AG09309 (cell line): ENCODE results near the gene AP4S1.
"Not testable (repeated sequence)": the region's sequence is repeated elsewhere in the genome, so short reads cannot be mapped to it uniquely, and the experiment has no call there.

Experiments
- DNase-seq: peaks from one replicate; pipeline ENCODE4 v3.0.0-alpha.2; 2010; ENCODE audit warnings: low read depth
- H3K4me3 ChIP-seq: 2 replicates; pipeline ENCODE4 v1.5.1; 2011; ENCODE audit warnings: mild to moderate bottlenecking, low read depth, low read length, moderate library complexity; ENCODE audit not compliant: control insufficient read depth
- TF ChIP-seq, protein P1 (sequence below): IDR thresholded peaks from 2 replicates; pipeline ENCODE4 v1.5.1; 2011; ENCODE audit warnings: mild to moderate bottlenecking, low read depth, low read length, inconsistent platforms; ENCODE audit not compliant: insufficient read depth, control insufficient read depth; ENCODE audit errors: missing control alignments

AP4S1 gene

GRCh38 chr14:31038521-31039166 is 13.2 kb downstream of the AP4S1 start:
- no peak overlapping the region for H3K4me3 ChIP-seq
- DNase-seq, result no peak
- TF ChIP-seq, protein P1, sequence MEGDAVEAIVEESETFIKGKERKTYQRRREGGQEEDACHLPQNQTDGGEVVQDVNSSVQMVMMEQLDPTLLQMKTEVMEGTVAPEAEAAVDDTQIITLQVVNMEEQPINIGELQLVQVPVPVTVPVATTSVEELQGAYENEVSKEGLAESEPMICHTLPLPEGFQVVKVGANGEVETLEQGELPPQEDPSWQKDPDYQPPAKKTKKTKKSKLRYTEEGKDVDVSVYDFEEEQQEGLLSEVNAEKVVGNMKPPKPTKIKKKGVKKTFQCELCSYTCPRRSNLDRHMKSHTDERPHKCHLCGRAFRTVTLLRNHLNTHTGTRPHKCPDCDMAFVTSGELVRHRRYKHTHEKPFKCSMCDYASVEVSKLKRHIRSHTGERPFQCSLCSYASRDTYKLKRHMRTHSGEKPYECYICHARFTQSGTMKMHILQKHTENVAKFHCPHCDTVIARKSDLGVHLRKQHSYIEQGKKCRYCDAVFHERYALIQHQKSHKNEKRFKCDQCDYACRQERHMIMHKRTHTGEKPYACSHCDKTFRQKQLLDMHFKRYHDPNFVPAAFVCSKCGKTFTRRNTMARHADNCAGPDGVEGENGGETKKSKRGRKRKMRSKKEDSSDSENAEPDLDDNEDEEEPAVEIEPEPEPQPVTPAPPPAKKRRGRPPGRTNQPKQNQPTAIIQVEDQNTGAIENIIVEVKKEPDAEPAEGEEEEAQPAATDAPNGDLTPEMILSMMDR, result no peak

GRCh38 chr14:31042300-31042699 is 16.9 kb downstream of the AP4S1 start:
- no peak overlapping the region for H3K4me3 ChIP-seq
- TF ChIP-seq, protein P1, result no peak
- DNase-seq, result no peak

GRCh38 chr14:31042893-31043292 is 17.4 kb downstream of the AP4S1 start:
- DNase-seq, H3K4me3 ChIP-seq: not testable (repeated sequence)

DNA sequence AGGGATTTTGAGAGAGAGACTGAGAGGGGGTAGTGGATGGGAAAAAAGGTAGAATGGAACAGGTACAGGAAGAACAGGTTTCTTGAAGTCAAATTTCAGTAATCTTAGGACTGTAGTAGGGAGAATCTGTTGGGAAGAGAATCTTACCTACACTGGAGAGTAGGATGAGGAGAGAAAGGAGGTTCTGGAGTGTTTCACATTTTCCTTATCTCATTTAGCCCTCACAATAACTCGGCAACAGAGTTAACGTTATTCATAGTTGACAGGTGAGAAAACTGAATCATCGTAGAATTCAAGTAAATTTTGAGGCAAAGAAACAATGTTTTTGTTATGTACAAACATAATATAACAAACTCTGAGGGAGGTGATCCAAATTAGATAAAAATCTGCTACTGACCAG is 17.9 kb downstream of the AP4S1 start:
- TF ChIP-seq, protein P1, result no peak
- DNase-seq, result no peak
- H3K4me3 ChIP-seq, result no peak overlapping the region

- DNase-seq, result no peak
- TF ChIP-seq, protein P1, result no peak
- H3K4me3 ChIP-seq, result no peak overlapping the region
Measured at GRCh38 chr14:31045501-31046080, 20.1 kb downstream of the AP4S1 start.

DNA sequence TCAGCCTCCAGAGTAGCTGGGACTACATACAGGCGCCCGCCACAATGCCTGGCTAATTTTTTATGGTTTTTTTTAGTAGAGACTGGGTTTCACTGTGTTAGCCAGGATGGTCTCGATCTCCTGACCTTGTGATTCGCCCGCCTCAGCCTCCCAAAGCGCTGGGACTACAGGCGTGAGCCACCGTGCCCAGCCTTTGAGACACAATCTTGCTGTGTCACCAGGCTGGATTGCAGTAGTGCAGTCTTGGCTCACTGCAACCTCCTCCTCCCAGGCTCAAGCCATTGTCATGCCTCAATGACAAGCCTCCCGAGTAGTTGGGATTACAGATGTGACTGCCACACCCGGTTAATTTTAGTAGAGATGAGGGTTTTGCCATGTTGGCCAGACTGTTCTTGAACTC is 22.1 kb downstream of the AP4S1 start:
- no peak for DNase-seq
- H3K4me3 ChIP-seq, result no peak overlapping the region
- TF ChIP-seq, protein P1, result no peak

GRCh38 chr14:31051023-31051422 is 25.6 kb downstream of the AP4S1 start:
- no peak overlapping the region for H3K4me3 ChIP-seq
- no peak for DNase-seq
- TF ChIP-seq, protein P1, result no peak
